ENCODE data around the gene XRCC3.
A peak's percentile ranks its signal among the peaks of the same experiment; 100 is the strongest.

The XRCC3 gene

GRCh38 chr14:103715052-103716000 lies at the start of gene XRCC3, which contains the start of gene ZFYVE21:
Gene XRCC3, minus strand, starts transcription at chr14:103715451. Its CDS starts 4,364 bp downstream, at chr14:103711087.
Gene ZFYVE21, plus strand, starts transcription at chr14:103715810. Its CDS starts 32 bp downstream, at chr14:103715842.
- peak; percentile 100 for DNase-seq

GRCh38 chr14:103763730-103764488 lies 48.7 kb upstream of the XRCC3 start:
- DNase-seq = no peak

GRCh38 chr14:103762541-103762940 lies 47.3 kb upstream of the XRCC3 start:
- no peak for DNase-seq

GRCh38 chr14:103762036-103762435 lies 46.8 kb upstream of the XRCC3 start:
- no peak for DNase-seq

DNA sequence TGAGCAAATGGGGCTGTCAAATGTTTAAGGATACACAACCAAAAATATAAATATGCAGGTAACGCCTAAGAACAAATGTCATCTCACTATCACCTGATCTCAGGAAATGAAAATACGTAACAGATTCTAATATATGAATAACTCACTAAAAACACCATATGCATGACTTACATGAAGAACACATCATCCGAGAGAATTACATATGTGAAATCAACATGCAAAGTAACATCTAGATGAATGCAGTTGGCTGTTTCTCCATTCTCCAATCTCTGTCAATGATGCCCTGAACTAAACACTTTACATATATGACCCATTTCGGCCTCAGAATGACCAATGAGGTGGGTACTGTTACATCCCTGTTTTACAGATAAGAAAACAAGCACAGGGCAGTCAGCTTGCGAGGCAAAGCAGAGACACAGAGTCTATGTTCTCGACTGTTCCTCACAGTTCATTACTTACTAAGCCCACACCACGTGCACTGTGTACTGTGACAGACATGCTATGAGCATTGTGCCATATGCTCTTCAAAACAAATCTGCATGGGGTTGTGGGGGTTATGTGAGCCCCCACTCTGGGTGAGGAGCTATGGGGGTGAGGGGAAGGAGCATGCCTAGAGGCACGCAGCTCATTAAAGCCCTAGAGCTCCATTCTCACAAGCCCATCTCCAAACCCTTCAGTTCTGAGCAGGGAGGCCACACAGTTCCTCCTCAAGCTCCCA lies 43.0 kb upstream of the XRCC3 start:
- no peak for DNase-seq

DNA sequence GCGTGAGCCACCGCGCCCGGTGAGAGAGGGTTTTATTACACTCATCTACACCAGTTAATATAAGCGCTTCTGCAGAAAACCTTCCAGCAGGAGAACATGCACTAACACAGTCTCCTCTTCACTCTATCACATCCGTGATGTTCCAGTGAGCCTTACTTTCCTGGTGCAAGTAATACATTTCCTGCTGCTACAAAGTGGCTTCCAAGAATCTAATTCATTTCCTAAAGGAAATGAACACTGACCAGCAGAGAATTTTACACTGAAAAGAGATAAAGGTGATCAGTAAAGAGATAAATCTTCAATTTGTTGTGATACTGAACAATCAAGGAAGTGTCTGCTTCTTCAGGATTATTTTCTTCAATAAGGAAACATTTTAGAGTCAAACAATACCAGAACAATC lies 39.8 kb upstream of the XRCC3 start:
- no peak for DNase-seq

DNA sequence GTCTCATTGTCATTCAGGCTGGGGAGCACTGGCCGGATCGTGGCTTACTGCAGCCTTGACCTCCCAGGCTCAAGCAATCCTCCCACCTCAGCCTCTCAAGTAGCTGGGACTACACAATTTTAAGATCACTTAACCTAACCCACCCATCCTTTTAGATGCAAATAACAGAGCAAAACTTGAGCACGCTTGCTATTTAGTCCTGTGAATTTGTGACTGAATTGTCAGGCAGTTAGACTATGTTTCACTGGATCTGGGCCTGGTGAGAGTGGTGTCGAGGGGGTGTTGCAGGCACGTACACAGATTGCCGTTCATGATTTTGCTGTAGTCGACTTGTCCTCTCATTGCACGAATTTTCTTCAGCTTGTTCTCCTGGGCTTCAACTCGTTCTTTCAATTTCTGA lies 38.5 kb upstream of the XRCC3 start:
- no peak for DNase-seq

DNA sequence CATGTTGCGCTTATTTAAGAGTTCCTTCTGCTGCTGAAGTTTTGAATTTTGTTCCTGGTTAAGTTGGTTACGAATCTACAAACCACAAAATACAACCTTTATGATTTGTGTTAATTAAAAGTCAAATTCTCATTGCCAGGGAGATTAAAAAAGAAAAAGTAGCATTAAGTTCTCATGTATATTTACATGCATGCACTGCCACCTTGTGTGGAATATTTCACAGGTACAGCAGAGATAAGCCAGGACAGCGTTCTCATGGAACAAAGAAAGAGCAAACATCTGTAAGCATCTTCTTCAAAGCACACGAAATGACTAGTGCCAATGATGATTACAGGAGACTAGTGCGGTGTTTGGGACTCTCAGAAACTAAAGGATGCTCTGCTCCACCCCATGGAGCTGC lies 34.6 kb upstream of the XRCC3 start:
- DNase-seq = no peak

GRCh38 chr14:103749452-103749851 lies 34.2 kb upstream of the XRCC3 start:
- DNase-seq = no peak

DNA sequence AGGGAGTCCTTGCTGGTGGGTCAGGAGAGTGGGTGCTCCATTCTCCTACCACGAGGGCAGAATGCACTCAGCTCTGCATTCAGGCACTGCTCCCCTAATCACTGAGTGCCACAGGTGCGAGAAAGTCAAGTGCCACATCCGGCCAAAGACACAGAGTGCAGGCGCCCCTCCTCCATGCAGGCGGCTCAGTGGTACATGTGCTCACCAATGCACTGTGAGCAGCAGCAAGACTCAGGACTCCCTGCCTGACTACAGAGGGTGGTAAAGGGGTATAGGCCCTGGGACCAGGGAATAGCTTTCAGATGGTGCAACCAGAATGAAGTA lies 33.2 kb upstream of the XRCC3 start:
- DNase-seq = peak; percentile 16 to 22

- no peak for DNase-seq
These were observed 31.4 kb upstream of the XRCC3 start for GRCh38 chr14:103746701-103747100.

DNA sequence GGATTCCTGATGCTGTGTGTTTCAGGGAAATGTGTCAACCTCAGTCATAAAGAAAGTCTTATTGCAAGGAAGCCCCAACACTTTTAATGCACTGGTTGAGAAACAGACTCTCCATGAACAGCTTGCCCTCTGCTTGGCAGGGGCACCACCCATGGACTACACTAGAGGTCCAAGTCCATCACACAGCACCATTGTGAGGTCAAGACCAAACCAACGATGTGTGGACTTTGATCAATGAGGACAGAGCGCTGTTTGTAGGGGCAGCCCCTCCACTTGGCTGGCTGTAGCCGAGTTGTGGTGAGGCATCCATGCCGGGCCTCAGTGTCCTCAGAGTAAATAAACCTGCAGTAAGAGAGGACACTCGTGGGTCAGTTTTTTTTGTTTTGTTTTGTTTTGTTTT lies 30.2 kb upstream of the XRCC3 start:
- no peak for DNase-seq

DNA sequence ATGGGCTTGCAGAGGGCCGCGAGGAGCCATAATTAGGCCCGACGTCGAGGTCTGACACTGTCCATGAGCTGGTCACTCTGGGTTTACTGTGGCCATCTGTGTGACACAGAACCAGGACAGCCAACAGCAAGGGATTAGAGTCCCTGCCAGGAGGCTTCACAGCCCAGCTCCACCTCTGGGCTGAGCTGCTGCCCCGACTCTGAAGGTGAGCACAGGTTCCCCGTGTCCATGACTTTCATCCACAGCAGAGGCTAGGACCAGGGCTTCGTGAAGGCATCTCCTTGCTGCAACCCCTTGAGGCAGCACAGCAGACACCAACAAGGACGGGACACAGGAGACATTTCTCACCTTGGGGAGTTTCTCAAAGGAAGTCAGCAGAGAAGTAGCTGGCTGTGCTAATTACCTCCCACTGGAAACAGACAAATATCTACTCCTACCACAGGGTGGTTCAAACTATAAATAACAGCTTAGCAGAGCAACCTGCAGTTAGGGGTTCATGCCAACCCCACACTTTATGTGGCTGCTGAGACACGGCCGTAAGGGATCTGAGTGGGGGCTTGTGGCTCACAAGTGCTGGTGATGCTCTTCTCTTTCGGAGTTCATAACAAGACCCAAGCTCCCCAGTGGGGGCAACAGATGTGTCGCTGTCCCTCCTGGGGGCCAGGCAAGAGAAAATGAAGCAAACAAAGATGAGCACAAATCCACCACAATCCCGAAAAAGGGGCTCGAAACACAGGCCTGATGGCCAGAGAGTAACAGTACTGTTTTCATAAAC lies 29.6 kb upstream of the XRCC3 start:
- DNase-seq = no peak

DNA sequence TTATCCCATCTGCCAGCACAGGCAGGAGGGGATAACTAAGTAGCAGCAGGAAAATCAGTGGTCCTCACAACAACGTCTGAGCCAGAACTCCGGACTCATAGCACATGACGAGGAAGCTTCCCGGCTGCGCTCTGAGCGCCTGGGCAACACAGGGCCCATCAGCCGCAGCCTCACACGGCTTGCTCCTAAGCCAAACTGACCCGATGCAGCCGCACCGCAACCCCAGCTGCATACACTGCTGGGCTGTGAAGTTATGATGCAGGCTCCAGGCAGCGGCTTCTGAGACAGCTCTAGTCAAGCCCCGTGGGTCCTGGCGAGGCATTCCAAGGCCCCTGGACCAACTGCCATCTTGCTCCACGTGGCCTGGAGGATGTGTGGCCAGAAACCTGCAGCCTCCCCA lies 28.4 kb upstream of the XRCC3 start:
- DNase-seq = no peak

DNA sequence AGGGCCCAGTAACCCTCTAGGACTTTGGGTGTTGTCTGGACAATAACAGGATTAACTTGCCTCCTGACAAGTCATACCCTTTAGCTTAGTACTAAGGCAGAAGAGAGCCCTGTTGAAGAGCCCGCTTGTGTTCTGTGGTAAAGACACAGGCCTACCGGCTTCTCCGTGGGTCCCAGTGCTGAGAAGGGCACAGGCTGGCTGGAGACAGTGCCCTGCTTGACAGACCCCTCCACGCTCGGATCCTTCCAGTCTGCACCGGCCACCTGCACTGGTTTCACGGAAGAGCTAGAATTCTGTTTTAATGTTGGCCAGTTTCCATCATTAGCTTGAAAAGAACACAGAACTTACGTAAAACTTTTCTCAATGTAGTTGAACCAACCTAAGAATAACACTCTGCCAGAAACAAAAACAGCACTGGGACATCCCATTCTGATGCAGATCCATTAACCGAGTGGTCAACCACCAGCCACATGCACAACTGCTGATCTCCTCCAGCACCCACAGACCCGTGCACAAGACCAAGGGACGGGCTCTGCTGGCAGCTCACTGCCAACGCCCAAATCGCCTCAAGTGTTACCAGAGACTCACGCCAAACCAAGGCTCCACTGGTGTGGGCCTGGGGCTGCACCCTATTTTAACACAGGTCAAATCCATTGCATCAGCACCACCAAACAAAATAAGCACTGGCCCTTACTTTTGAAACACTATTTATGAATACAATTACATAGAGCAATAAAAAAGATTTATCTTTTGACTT lies 27.4 kb upstream of the XRCC3 start:
- DNase-seq = no peak

DNA sequence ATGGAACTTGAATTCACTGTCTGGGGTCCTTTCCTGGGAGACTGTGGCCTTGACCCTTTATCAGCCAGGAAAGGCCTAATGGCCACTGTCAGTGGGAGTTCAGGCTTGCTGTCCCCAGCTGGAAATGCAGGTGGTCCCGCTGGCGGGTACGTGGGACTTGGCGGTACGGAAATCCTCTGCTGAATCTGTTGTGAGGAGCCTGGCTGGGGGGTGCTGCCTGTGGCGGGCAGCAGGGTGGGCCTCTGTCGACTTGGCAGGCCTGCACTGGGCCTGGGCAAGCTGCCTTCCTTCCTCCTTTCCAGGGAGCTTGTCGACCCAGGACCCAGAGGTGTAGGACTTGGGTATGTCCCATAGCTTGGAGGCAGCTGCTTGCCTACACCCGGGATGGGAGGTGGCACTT lies 26.6 kb upstream of the XRCC3 start:
- no peak for DNase-seq

GRCh38 chr14:103740991-103741689 lies 25.9 kb upstream of the XRCC3 start:
- DNase-seq = no peak

- DNase-seq = no peak
These were observed 24.7 kb upstream of the XRCC3 start for GRCh38 chr14:103739793-103740501.

GRCh38 chr14:103739466-103739792 lies 24.2 kb upstream of the XRCC3 start:
- DNase-seq = no peak

DNA sequence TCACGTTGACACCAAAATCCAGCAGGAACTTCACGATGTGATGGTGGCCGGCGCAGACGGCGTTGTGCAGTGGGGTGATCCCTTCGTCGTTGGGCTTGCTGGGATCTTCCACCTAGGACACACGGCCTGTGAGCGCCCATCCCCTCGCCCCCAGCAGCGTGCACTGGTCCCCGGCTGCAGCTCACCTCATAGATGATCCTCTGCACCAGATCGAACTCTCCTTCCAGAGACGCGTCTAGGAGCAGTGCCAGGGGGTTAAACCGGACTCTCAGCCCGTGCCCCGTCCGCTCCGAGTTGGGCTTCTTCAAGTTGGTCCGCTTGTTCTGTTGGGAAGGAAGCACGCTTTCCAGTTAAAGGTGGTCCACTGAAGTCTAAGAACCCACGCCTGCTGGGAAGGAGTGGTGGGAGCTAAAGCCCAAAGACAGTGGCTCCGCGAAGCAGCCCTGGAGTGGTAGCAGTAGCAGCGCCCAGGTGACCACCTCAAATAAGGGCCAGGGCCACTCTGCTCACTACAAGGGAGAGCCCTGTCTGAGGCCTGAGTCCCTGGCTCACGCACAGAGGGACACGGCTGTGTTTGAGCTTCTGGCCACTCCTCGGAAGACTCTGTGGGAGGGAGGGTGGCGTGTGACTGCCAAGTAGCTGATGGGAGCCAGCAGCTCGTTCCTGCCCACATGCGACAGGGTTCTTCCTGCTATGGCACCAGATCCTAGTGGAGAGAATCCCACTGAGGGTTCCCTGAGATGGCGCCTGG lies 23.6 kb upstream of the XRCC3 start:
- DNase-seq = no peak

Measured in activated CD4-positive, alpha-beta T cell treated with anti-CD3 and anti-CD28 coated beads for 4 hours (primary cell).